ENCODE measurements around the gene C1orf122.

DNA sequence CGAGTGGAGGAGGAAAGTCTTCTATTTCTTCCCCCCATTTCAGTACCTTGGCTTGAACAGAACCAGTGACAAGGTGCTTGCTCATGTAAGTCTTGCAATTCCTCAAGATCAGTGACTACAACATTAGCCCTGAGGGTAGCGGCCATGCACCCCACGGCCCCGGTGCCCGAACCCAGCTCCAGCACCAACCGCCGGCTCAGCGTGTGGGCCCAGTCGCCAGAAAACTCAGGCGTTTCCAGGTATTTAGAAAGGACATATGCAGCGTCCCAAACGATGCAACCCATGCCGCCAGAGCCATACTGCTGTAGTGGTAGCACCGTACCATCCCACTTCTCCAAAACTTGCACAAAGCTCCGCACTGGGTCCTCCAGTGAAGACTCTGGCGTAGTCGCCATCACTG, 25.1 kb upstream of the C1orf122 start:
- TF ChIP-seq GATA2 (IDR thresholded peaks at IDR 0.05; ENCODE audit: low read depth, low read length) (no peak), GATA3 (IDR thresholded peaks at IDR 0.05; ENCODE audit: low read depth, low read length) (no peak)
